Tibial nerve (tissue), 4 donors: ENCODE results near the gene PKD2L2.

Source experiments
- CTCF ChIP-seq, 5 experiments: fragments of 200-600 bp in 3 of 5; fragments of 450-650 bp in 2 of 5; sonication (generic) in 3 of 5; IDR thresholded peaks; one replicate each; pipeline ENCODE4 v1.5.1; 2016 to 2019; ENCODE audit warnings: antibody characterized with exemption in 5 of 5, mild to moderate bottlenecking in 3 of 5, moderate library complexity in 2 of 5
- EP300 ChIP-seq, 2 donors: sonication (generic); formaldehyde crosslinking; IDR thresholded peaks; one replicate each; pipeline ENCODE4 v1.6.1; 2017; ENCODE audit warnings: antibody characterized with exemption in 2 of 2, mild to moderate bottlenecking in 1 of 2
- POLR2A ChIP-seq, 2 donors: fragments of 450-650 bp; IDR thresholded peaks; one replicate each; pipeline ENCODE4 v1.6.1; 2017; ENCODE audit warnings: antibody characterized with exemption in 2 of 2, mild to moderate bottlenecking in 2 of 2, moderate library complexity in 2 of 2

- TF ChIP-seq CTCF (IDR thresholded peaks at IDR 0.05) (no peak), POLR2A (IDR thresholded peaks at IDR 0.05) (no peak), EP300 (IDR thresholded peaks at IDR 0.05) (no peak)
These were observed 44.2 kb downstream of the PKD2L2 start for GRCh38 chr5:137933491-137933911.
